Measurements from ENCODE around the gene ACOT12. TPM values are rescaled to one million over a fixed set of nuclear protein-coding genes. Genes with fewer than 3 reads are reported as not detected.
"Not testable (repeated sequence)": the region's sequence is repeated elsewhere in the genome, so short reads cannot be mapped to it uniquely, and the experiment has no call there.

The ACOT12 gene
- total and polyA plus RNA-seq, 2 donors (not counting 1 experiment from before 2014, with no cell fraction given) = 2.0 to 4.3 TPM

- no peaks in the 10 kb centered on the region for H3K9me3 ChIP-seq (ENCODE audit: control insufficient read depth, insufficient read depth, low read depth, low read length)
- H3K27ac ChIP-seq (ENCODE audit: insufficient read depth, low read length) = no peak overlapping the region
- TF ChIP-seq CTCF (conservative IDR thresholded peaks at IDR 0.05 in 1 of 2, IDR thresholded peaks at IDR 0.05 in 1 of 2; ENCODE audit: low read depth in 1 of 2, low read length in 2 of 2) = no peak
- TF ChIP-seq EZH2 (IDR thresholded peaks at IDR 0.05; ENCODE audit: low read length, missing control alignments) = no peak
- no peak overlapping the region for H3K4me3 ChIP-seq (replicated peaks in 1 of 4; ENCODE audit: control extremely low read depth in 1 of 4, insufficient read depth in 1 of 4, low read depth in 3 of 4, low read length in 4 of 4)
- no peaks in the 10 kb centered on the region for H3K79me2 ChIP-seq (ENCODE audit: control insufficient read depth, insufficient read depth, low read length)
- DNase-seq (ENCODE audit: low read depth in 2 of 2) = no peak
- no peaks in the 10 kb centered on the region for H3K36me3 ChIP-seq (ENCODE audit: control insufficient read depth, insufficient read depth, low read length)
- no peak overlapping the region for H3K4me2 ChIP-seq (ENCODE audit: extremely low read depth, insufficient read depth, low read length)
- H4K20me1 ChIP-seq (ENCODE audit: control insufficient read depth, extremely low read depth, insufficient read depth, low read length) = no peaks in the 10 kb centered on the region
- H2AFZ ChIP-seq (ENCODE audit: low read length) = no peak overlapping the region
- no peaks in the 10 kb centered on the region for H3K27me3 ChIP-seq (ENCODE audit: control insufficient read depth, insufficient read depth, low read length)
- H3K9ac ChIP-seq (ENCODE audit: insufficient read depth, low read length) = no peak overlapping the region
- peaks cover 7% of the 10 kb centered on the region for H3K4me1 ChIP-seq (ENCODE audit: control insufficient read depth, extremely low read depth, insufficient read depth, low read length)
Observed at GRCh38 chr5:81409361-81409760, 15.4 kb upstream of the ACOT12 start.

- no peaks in the 10 kb centered on the region for H3K9me3 ChIP-seq (ENCODE audit: control insufficient read depth, insufficient read depth, low read depth, low read length)
- no peaks in the 10 kb centered on the region for H3K27me3 ChIP-seq (ENCODE audit: control insufficient read depth, insufficient read depth, low read length)
- H3K9ac ChIP-seq (ENCODE audit: insufficient read depth, low read length) = no peak overlapping the region
- H2AFZ ChIP-seq (ENCODE audit: low read length) = no peak overlapping the region
- H3K4me1 ChIP-seq (ENCODE audit: control insufficient read depth, extremely low read depth, insufficient read depth, low read length) = peaks cover 7% of the 10 kb centered on the region
- H3K27ac ChIP-seq (ENCODE audit: insufficient read depth, low read length) = no peak overlapping the region
- H3K4me3 ChIP-seq (replicated peaks in 1 of 4; ENCODE audit: control extremely low read depth in 1 of 4, insufficient read depth in 1 of 4, low read depth in 3 of 4, low read length in 4 of 4) = no peak overlapping the region
- DNase-seq (ENCODE audit: low read depth in 2 of 2) = no peak
- no peaks in the 10 kb centered on the region for H3K36me3 ChIP-seq (ENCODE audit: control insufficient read depth, insufficient read depth, low read length)
- no peak overlapping the region for H3K4me2 ChIP-seq (ENCODE audit: extremely low read depth, insufficient read depth, low read length)
- H3K79me2 ChIP-seq (ENCODE audit: control insufficient read depth, insufficient read depth, low read length) = no peaks in the 10 kb centered on the region
- no peak for TF ChIP-seq EZH2 (IDR thresholded peaks at IDR 0.05; ENCODE audit: low read length, missing control alignments)
- TF ChIP-seq CTCF (conservative IDR thresholded peaks at IDR 0.05 in 1 of 2, IDR thresholded peaks at IDR 0.05 in 1 of 2; ENCODE audit: low read depth in 1 of 2, low read length in 2 of 2) = no peak
- H4K20me1 ChIP-seq (ENCODE audit: control insufficient read depth, extremely low read depth, insufficient read depth, low read length) = no peaks in the 10 kb centered on the region
Observed at GRCh38 chr5:81408496-81408895, 14.6 kb upstream of the ACOT12 start.

GRCh38 chr5:81407811-81408210, 13.9 kb upstream of the ACOT12 start:
- not testable (repeated sequence) for H3K9me3 ChIP-seq (ENCODE audit: control insufficient read depth, insufficient read depth, low read depth, low read length); H3K79me2 ChIP-seq (ENCODE audit: control insufficient read depth, insufficient read depth, low read length); H3K4me3 ChIP-seq (replicated peaks in 1 of 4; ENCODE audit: control extremely low read depth in 1 of 4, insufficient read depth in 1 of 4, low read depth in 3 of 4, low read length in 4 of 4); H3K4me1 ChIP-seq (ENCODE audit: control insufficient read depth, extremely low read depth, insufficient read depth, low read length); DNase-seq (ENCODE audit: low read depth in 2 of 2); H3K9ac ChIP-seq (ENCODE audit: insufficient read depth, low read length); H3K27ac ChIP-seq (ENCODE audit: insufficient read depth, low read length); H3K4me2 ChIP-seq (ENCODE audit: extremely low read depth, insufficient read depth, low read length); H2AFZ ChIP-seq (ENCODE audit: low read length); H4K20me1 ChIP-seq (ENCODE audit: control insufficient read depth, extremely low read depth, insufficient read depth, low read length); H3K36me3 ChIP-seq (ENCODE audit: control insufficient read depth, insufficient read depth, low read length); H3K27me3 ChIP-seq (ENCODE audit: control insufficient read depth, insufficient read depth, low read length)

Data from fibroblast of lung (primary cell).